Tibial nerve (tissue), 4 donors: ENCODE data around the gene RGS21. TPM values are rescaled to one million over a fixed set of nuclear protein-coding genes. Genes with fewer than 3 reads are reported as not detected.

Source experiments
- DNase-seq, 2 donors: peaks; one replicate each; pipeline ENCODE4 v3.0.0-alpha.2; 2019; ENCODE audit warnings: low spot score in 2 of 2
- H3K27ac ChIP-seq, 4 donors: fragments of 200-600 bp; sonication (generic) in 3 of 4; one replicate each; pipeline ENCODE4 v1.5.1; 2017 to 2019; ENCODE audit warnings: mild to moderate bottlenecking in 1 of 4
- H3K27me3 ChIP-seq, 2 donors: fragments of 200-600 bp; sonication (generic) in 1 of 2; one replicate each; pipeline versions ENCODE4 v1.5.1 to v1.6.0; 2017 to 2019
- H3K36me3 ChIP-seq, 3 donors: fragments of 200-600 bp; sonication (generic); one replicate each; pipeline ENCODE4 v1.5.1; 2018 to 2019
- H3K4me1 ChIP-seq, 4 donors: fragments of 200-600 bp; sonication (generic) in 3 of 4; one replicate each; pipeline ENCODE4 v1.5.1; 2017 to 2019
- H3K4me3 ChIP-seq, 4 donors: fragments of 200-600 bp; sonication (generic) in 3 of 4; one replicate each; pipeline ENCODE4 v1.5.1; 2017 to 2019; ENCODE audit warnings: mild to moderate bottlenecking in 1 of 4, moderate library complexity in 1 of 4
- H3K9me3 ChIP-seq, 4 donors: fragments of 200-600 bp; sonication (generic) in 3 of 4; one replicate each; pipeline ENCODE4 v1.5.1; 2017 to 2019
- CTCF ChIP-seq, 5 experiments: fragments of 200-600 bp in 3 of 5; fragments of 450-650 bp in 2 of 5; sonication (generic) in 3 of 5; IDR thresholded peaks; one replicate each; pipeline ENCODE4 v1.5.1; 2016 to 2019; ENCODE audit warnings: antibody characterized with exemption in 5 of 5, mild to moderate bottlenecking in 3 of 5, moderate library complexity in 2 of 5
- EP300 ChIP-seq, 2 donors: sonication (generic); formaldehyde crosslinking; IDR thresholded peaks; one replicate each; pipeline ENCODE4 v1.6.1; 2017; ENCODE audit warnings: antibody characterized with exemption in 2 of 2, mild to moderate bottlenecking in 1 of 2
- POLR2A ChIP-seq, 2 donors: fragments of 450-650 bp; IDR thresholded peaks; one replicate each; pipeline ENCODE4 v1.6.1; 2017; ENCODE audit warnings: antibody characterized with exemption in 2 of 2, mild to moderate bottlenecking in 2 of 2, moderate library complexity in 2 of 2
- WGBS, 2 donors: methylation state at CpG; one replicate each; pipeline ENCODE4 v1.1.5; 2018; 5-methylcytosine and 5-hydroxymethylcytosine counted together
- total RNA-seq, 4 donors: library from RNA; depleted of rRNA; stranded (reverse); fragments of >200 nt; gene quantifications; one replicate each; pipeline ENCODE4 v1.1.0, GENCODE V29; 2016

RGS21 gene
- total RNA-seq, 4 donors from 2014 or later = not detected

GRCh38 chr1:192382758-192383157 lies 66.0 kb downstream of the RGS21 start:
- Histone ChIP-seq H3K4me3 (no peak overlapping the region), H3K4me1 (no peaks in the 10 kb centered on the region), H3K27me3 (no peaks in the 10 kb centered on the region), H3K27ac (no peak overlapping the region), H3K9me3 (peaks cover 0 to 5% (median 0%) of the 10 kb centered on the region in 4 donors), H3K36me3 (no peaks in the 10 kb centered on the region)
- WGBS, 2 donors = 86 to 88% methylated on average over 2 of the region's 2 CpGs
- no peak for DNase-seq
- TF ChIP-seq EP300 (IDR thresholded peaks at IDR 0.05) (no peak), POLR2A (IDR thresholded peaks at IDR 0.05) (no peak), CTCF (IDR thresholded peaks at IDR 0.05) (no peak)

- H3K4me3 ChIP-seq = no peak overlapping the region
- no peaks in the 10 kb centered on the region for H3K36me3 ChIP-seq
- H3K27me3 ChIP-seq = no peaks in the 10 kb centered on the region
- no peak overlapping the region for H3K27ac ChIP-seq
- no peak for DNase-seq
- TF ChIP-seq POLR2A (IDR thresholded peaks at IDR 0.05) (no peak), EP300 (IDR thresholded peaks at IDR 0.05) (no peak), CTCF (IDR thresholded peaks at IDR 0.05) (no peak)
- WGBS, 2 donors = 91% methylated on average over 1 of the region's 1 CpG
- H3K9me3 ChIP-seq = peaks cover 0 to 5% (median 0%) of the 10 kb centered on the region in 4 donors
- no peaks in the 10 kb centered on the region for H3K4me1 ChIP-seq
Measured at GRCh38 chr1:192386051-192386650, 69.4 kb downstream of the RGS21 start.

- no peak for DNase-seq
- 75 to 84% methylated on average over 2 of the region's 2 CpGs for WGBS, 2 donors
- TF ChIP-seq CTCF (IDR thresholded peaks at IDR 0.05) (no peak), EP300 (IDR thresholded peaks at IDR 0.05) (no peak), POLR2A (IDR thresholded peaks at IDR 0.05) (no peak)
Measured at GRCh38 chr1:192395211-192395610, 78.4 kb downstream of the RGS21 start.

GRCh38 chr1:192395895-192396294 lies 79.1 kb downstream of the RGS21 start:
- H3K27me3 ChIP-seq = no peaks in the 10 kb centered on the region
- H3K27ac ChIP-seq = no peak overlapping the region
- DNase-seq = no peak
- H3K9me3 ChIP-seq = no peaks in the 10 kb centered on the region
- no peaks in the 10 kb centered on the region for H3K4me1 ChIP-seq
- WGBS, 2 donors = 75 to 82% methylated on average over 3 of the region's 3 CpGs
- TF ChIP-seq CTCF (IDR thresholded peaks at IDR 0.05) = no peak
- no peak for TF ChIP-seq POLR2A (IDR thresholded peaks at IDR 0.05)
- no peak for TF ChIP-seq EP300 (IDR thresholded peaks at IDR 0.05)
- H3K4me3 ChIP-seq = no peak overlapping the region
- H3K36me3 ChIP-seq = no peaks in the 10 kb centered on the region

More at GRCh38 chr1:192395211-192395610, 78.4 kb downstream of the RGS21 start:
- no peaks in the 10 kb centered on the region for H3K27me3 ChIP-seq
- no peak overlapping the region for H3K4me3 ChIP-seq
- no peak overlapping the region for H3K27ac ChIP-seq
- H3K4me1 ChIP-seq = no peaks in the 10 kb centered on the region
- no peaks in the 10 kb centered on the region for H3K36me3 ChIP-seq
- no peaks in the 10 kb centered on the region for H3K9me3 ChIP-seq

- no peaks in the 10 kb centered on the region for H3K36me3 ChIP-seq
- no peaks in the 10 kb centered on the region for H3K9me3 ChIP-seq
- no peak for DNase-seq
- H3K4me1 ChIP-seq = peaks cover 0 to 10% (median 0%) of the 10 kb centered on the region in 4 donors
- TF ChIP-seq EP300 (IDR thresholded peaks at IDR 0.05) = no peak
- no peak overlapping the region for H3K4me3 ChIP-seq
- H3K27ac ChIP-seq = no peak overlapping the region
- no peaks in the 10 kb centered on the region for H3K27me3 ChIP-seq
- 61 to 67% methylated on average over 4 of the region's 4 CpGs for WGBS, 2 donors
Measured at GRCh38 chr1:192399161-192399560, 82.4 kb downstream of the RGS21 start.
